Ovary (tissue), 9 donors: ENCODE results near the gene XPO6. TPM values are rescaled to one million over a fixed set of nuclear protein-coding genes. Genes with fewer than 3 reads are reported as not detected.
"Not testable (repeated sequence)": the region's sequence is repeated elsewhere in the genome, so short reads cannot be mapped to it uniquely, and the experiment has no call there.

Experiments used
- DNase-seq, 5 donors: peaks; one replicate each; pipeline ENCODE4 v3.0.0-alpha.2; 2019 to 2020
- H3K27ac ChIP-seq, 2 donors: fragments of 200-600 bp; one replicate each; pipeline versions ENCODE4 v1.5.1 to v1.8.0; 2019 to 2022
- H3K27me3 ChIP-seq: fragments of 200-600 bp; one replicate; pipeline ENCODE4 v1.8.0; 2022
- H3K36me3 ChIP-seq: fragments of 200-600 bp; sonication (generic); one replicate; pipeline ENCODE4 v1.5.1; 2019
- H3K4me1 ChIP-seq: one replicate; pipeline ENCODE4 v1.8.1; 2013; ENCODE audit warnings: mild to moderate bottlenecking, moderate library complexity; ENCODE audit not compliant: insufficient read depth
- H3K4me3 ChIP-seq: fragments of 200-600 bp; sonication (generic); one replicate; pipeline ENCODE4 v1.5.1; 2017
- H3K9me3 ChIP-seq, 2 donors: fragments of 200-600 bp in 1 of 2; sonication (generic) in 1 of 2; one replicate each; pipeline versions ENCODE4 v1.5.1 to v1.8.1; 2013 to 2019; ENCODE audit warnings: mild to moderate bottlenecking in 1 of 2, moderate library complexity in 1 of 2
- CTCF ChIP-seq, 3 donors: fragments of 450-650 bp in 2 of 3; fragments of 200-600 bp in 1 of 3; IDR thresholded peaks; one replicate each; pipeline versions ENCODE4 v1.5.1 to v1.8.0; 2016 to 2022; ENCODE audit warnings: antibody characterized with exemption in 3 of 3, mild to moderate bottlenecking in 1 of 3
- EP300 ChIP-seq: sonication (generic); formaldehyde crosslinking; IDR thresholded peaks from one replicate; pipeline ENCODE4 v1.6.1; 2017; ENCODE audit warnings: antibody characterized with exemption
- POLR2A ChIP-seq: fragments of 450-650 bp; IDR thresholded peaks from one replicate; pipeline ENCODE4 v1.6.1; 2017; ENCODE audit warnings: antibody characterized with exemption, mild to moderate bottlenecking, moderate library complexity
- WGBS, 3 donors: extraction: QIAGEN DNeasy Blood & Tissue Kit in 1 of 3; methylation state at CpG; one replicate each; pipeline versions ENCODE4 v1.1.5 to v1.1.7; 2013 to 2017; 5-methylcytosine and 5-hydroxymethylcytosine counted together
- intact Hi-C, 4 donors: fragments of 100-400 bp; cut with DNase I; formaldehyde crosslinking; loops; one replicate each; pipeline versions ENCODE4 v1.11.0 to v1.15.1; 2022 to 2023
- polyA plus RNA-seq, 2 donors: library from polyadenylated mRNA; stranded (reverse); fragments of 200-250 nt in 1 of 2; fragments of 350-450 nt in 1 of 2; fragmentation: Illumina TruSeq in 1 of 2; extraction: RNeasy Lipid Tissue Mini Kit (QIAGEN cat#74804) in 1 of 2; gene quantifications; one replicate each; pipeline ENCODE4 v1.2.3, GENCODE V29; 2013 to 2014
- total RNA-seq, 7 donors: library from RNA; depleted of rRNA in 2 of 7; stranded (reverse); fragments of >200 nt in 2 of 7; fragmentation: NEBNext Ultra II Directional in 3 of 7; extraction: Animal tissue kit (Norgen Biotek cat#: 25700) in 3 of 7; gene quantifications; one replicate each; pipeline versions ENCODE4 v1.1.0 to v1.2.4, GENCODE V29; 2016 to 2023
- donor health status: DM: no; HTN: no; CAD: no; lungs with moderate emphysema.
- donor health status: DM: no; HTN: no; CAD: no.
- donor health status: Bipolar disorder and iron deficiency.
- donor health status: DM: yes; HTN: yes; CAD: no.
- donor health status: DM: no; HTN: no; CAD: no.
- donor health status: DM: yes; HTN: yes; CAD: no.

Gene XPO6
- total and polyA plus RNA-seq, 9 donors = 30.3 to 98.2 (median 65.0) TPM

DNA sequence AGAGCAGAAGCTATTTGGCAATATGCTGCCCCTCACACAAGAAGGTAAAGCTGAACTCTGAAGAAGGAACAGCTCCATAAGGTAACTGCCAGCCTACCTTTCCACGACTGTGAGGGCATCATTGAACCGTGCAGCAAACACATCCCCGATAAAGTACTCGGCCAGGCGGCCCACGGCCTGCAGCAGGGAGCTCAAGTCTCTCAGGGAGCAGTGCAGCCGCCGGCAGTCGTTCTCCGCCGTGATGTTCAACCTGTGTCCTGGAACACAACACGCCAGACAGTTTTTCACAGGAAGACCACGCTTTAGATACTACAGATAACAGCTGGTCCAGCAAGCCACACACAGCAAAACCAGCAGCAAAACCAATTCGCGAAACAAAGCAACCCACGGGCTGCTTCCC, 86.2 kb downstream of the XPO6 start:
- H3K4me3 ChIP-seq = no peak overlapping the region
- TF ChIP-seq POLR2A (no peak), CTCF (IDR thresholded peaks at IDR 0.05) (no peak), EP300 (no peak)
- H3K36me3 ChIP-seq = no peaks in the 10 kb centered on the region

DNA sequence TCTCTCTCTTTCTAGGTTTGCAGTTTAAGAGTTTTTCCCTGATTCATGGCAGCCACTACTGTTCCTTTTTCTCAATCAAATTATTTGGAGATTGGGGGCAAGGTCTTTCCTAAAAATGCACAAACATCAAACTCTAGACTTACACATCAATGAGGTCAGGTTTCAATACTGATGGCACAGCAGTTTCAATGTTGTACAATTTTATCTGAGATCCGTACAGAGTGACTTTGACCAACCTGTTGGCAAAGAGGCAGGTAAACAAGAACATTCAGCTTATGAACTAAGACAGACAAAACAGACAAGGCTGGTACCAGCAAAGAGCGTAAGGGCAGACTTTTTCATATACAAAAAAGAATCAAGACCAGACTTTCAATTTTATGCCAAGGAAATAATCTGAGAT, 90.2 kb downstream of the XPO6 start:
- intact Hi-C loops = no loop called here
- no peak for DNase-seq
- Histone ChIP-seq H3K36me3 (no peaks in the 10 kb centered on the region), H3K27me3 (no peaks in the 10 kb centered on the region), H3K4me1 (peaks cover 2% of the 10 kb centered on the region), H3K9me3 (no peaks in the 10 kb centered on the region), H3K27ac (no peak overlapping the region), H3K4me3 (no peak overlapping the region)
- no peak for TF ChIP-seq CTCF (IDR thresholded peaks at IDR 0.05)
- TF ChIP-seq POLR2A = no peak
- no peak for TF ChIP-seq EP300
- 75 to 90% (median 78%) methylated on average over 2 of the region's 2 CpGs for WGBS, 3 donors

More for the DNA sequence above, 86.2 kb downstream of the XPO6 start:
- H3K9me3 ChIP-seq = no peaks in the 10 kb centered on the region
- H3K4me1 ChIP-seq = peaks cover 8% of the 10 kb centered on the region
- DNase-seq = no peak
- no peak overlapping the region for H3K27ac ChIP-seq
- 92 to 96% (median 95%) methylated on average over 15 to 16 of the region's 16 CpGs for WGBS, 3 donors
- intact Hi-C loops = no loop called here
- H3K27me3 ChIP-seq = no peaks in the 10 kb centered on the region

GRCh38 chr16:28120754-28121153, 91.0 kb downstream of the XPO6 start:
- intact Hi-C loops = no loop called here
- no peak for DNase-seq
- no peak overlapping the region for H3K27ac ChIP-seq
- WGBS, 3 donors = 82 to 91% (median 87%) methylated on average over 3 of the region's 3 CpGs
- no peaks in the 10 kb centered on the region for H3K36me3 ChIP-seq
- H3K27me3 ChIP-seq = no peaks in the 10 kb centered on the region
- TF ChIP-seq POLR2A (no peak), CTCF (IDR thresholded peaks at IDR 0.05) (no peak), EP300 (no peak)
- H3K9me3 ChIP-seq = no peaks in the 10 kb centered on the region
- no peak overlapping the region for H3K4me3 ChIP-seq
- H3K4me1 ChIP-seq = peaks cover 2% of the 10 kb centered on the region

GRCh38 chr16:28118637-28119036, 93.1 kb downstream of the XPO6 start:
- intact Hi-C loops = no loop called here
- H3K36me3 ChIP-seq = no peaks in the 10 kb centered on the region
- no peaks in the 10 kb centered on the region for H3K27me3 ChIP-seq
- TF ChIP-seq EP300 = no peak
- no peak for TF ChIP-seq POLR2A
- TF ChIP-seq CTCF (IDR thresholded peaks at IDR 0.05) = no peak
- DNase-seq = no peak
- no peaks in the 10 kb centered on the region for H3K4me1 ChIP-seq
- no peak overlapping the region for H3K4me3 ChIP-seq
- H3K9me3 ChIP-seq = no peaks in the 10 kb centered on the region
- H3K27ac ChIP-seq = no peak overlapping the region
- 48 to 50% (median 49%) methylated on average over 2 of the region's 2 CpGs for WGBS, 3 donors

DNA sequence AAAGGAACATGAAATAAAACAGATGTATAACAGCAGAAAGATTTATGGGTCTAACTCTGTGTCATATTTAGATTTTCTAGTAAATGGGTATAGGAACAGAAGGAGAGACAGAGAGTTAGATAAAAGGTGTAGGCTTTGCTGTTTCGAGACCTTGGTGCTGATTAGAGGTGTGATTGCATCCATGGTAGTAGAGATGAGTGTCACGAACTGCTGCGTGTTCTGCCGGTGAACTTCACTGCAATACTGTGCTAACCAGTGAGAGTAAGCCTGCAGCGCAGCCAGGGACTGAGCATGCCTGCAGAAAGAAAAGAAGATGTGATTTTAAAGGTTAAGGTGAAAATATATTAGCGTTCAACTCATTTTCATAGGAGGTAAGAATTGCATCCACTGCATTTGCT, 94.6 kb downstream of the XPO6 start:
- no peaks in the 10 kb centered on the region for H3K4me1 ChIP-seq
- 94 to 96% (median 95%) methylated on average over 6 of the region's 6 CpGs for WGBS, 3 donors
- DNase-seq = no peak
- H3K27me3 ChIP-seq = no peaks in the 10 kb centered on the region
- H3K27ac ChIP-seq = no peak overlapping the region
- H3K9me3 ChIP-seq = no peaks in the 10 kb centered on the region
- H3K4me3 ChIP-seq = no peak overlapping the region
- H3K36me3 ChIP-seq = no peaks in the 10 kb centered on the region
- intact Hi-C loops = no loop called here
- no peak for TF ChIP-seq CTCF (IDR thresholded peaks at IDR 0.05)
- TF ChIP-seq POLR2A = no peak
- TF ChIP-seq EP300 = no peak

DNA sequence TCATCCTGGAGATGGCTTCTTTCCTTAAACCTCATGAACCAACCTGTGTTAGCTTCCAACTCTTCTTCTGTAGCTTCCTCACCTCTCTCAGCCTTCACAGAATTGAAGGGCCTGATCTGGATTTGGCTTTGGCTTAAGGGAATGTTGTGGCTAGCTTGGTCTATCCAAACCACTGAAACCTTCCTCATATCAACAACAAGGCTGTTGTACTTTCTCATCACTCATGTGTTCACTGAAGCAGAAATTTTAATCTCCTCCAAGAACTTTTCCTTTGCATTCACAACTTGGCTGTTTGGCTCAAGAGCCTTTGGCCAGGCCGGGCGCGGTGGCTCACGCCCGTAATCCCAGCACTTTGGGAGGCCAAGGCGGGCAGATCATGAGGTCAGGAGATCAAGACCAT, 95.9 kb downstream of the XPO6 start:
- H3K36me3 ChIP-seq, intact Hi-C loops: not testable (repeated sequence)

More for the DNA sequence above, 95.9 kb downstream of the XPO6 start:
- not testable (repeated sequence) for H3K4me3 ChIP-seq, H3K27ac ChIP-seq, H3K9me3 ChIP-seq, H3K4me1 ChIP-seq, DNase-seq, H3K27me3 ChIP-seq
- 94 to 98% (median 98%) methylated on average over 6 of the region's 6 CpGs for WGBS, 3 donors
